Sigmoid colon (tissue), 7 donors: Measurements from ENCODE around the gene JAM3. TPM values are rescaled to one million over a fixed set of nuclear protein-coding genes. Genes with fewer than 3 reads are reported as not detected.

Experiments
- DNase-seq: peaks from one replicate; pipeline ENCODE4 v3.0.0-alpha.2; 2019
- H3K27ac ChIP-seq, 4 donors: fragments of 200-600 bp; sonication (generic); one replicate each; pipeline ENCODE4 v1.5.1; 2016 to 2019; ENCODE audit warnings: mild to moderate bottlenecking in 1 of 4
- H3K27me3 ChIP-seq, 3 donors: fragments of 200-600 bp; sonication (generic); one replicate each; pipeline ENCODE4 v1.5.1; 2019; ENCODE audit warnings: mild to moderate bottlenecking in 1 of 3
- H3K36me3 ChIP-seq, 4 donors: fragments of 200-600 bp; sonication (generic); one replicate each; pipeline ENCODE4 v1.5.1; 2016 to 2019
- H3K4me1 ChIP-seq, 4 donors: fragments of 200-600 bp; sonication (generic); one replicate each; pipeline ENCODE4 v1.5.1; 2017 to 2019
- H3K4me3 ChIP-seq, 4 donors: fragments of 200-600 bp; sonication (generic); one replicate each; pipeline ENCODE4 v1.5.1; 2017 to 2019; ENCODE audit warnings: mild to moderate bottlenecking in 2 of 4, moderate library complexity in 1 of 4
- H3K9me3 ChIP-seq, 4 donors: fragments of 200-600 bp in 3 of 4; sonication (generic) in 3 of 4; one replicate each; pipeline versions ENCODE4 v1.5.1 to v1.6.1; 2013 to 2019
- CTCF ChIP-seq, 4 experiments: fragments of 450-650 bp in 3 of 4; fragments of 200-600 bp in 1 of 4; IDR thresholded peaks; one replicate each; pipeline ENCODE4 v1.5.1; 2016 to 2019; ENCODE audit warnings: antibody characterized with exemption in 4 of 4, mild to moderate bottlenecking in 3 of 4, moderate library complexity in 2 of 4
- EP300 ChIP-seq, 4 donors: sonication (generic); formaldehyde crosslinking; IDR thresholded peaks; one replicate each; pipeline ENCODE4 v1.6.1; 2017; ENCODE audit warnings: antibody characterized with exemption in 4 of 4
- POLR2A ChIP-seq, 2 donors: fragments of 450-650 bp; IDR thresholded peaks; one replicate each; pipeline ENCODE4 v1.6.1; 2016; ENCODE audit warnings: antibody characterized with exemption in 2 of 2, mild to moderate bottlenecking in 2 of 2, moderate library complexity in 2 of 2
- POLR2AphosphoS5 ChIP-seq, 4 donors: sonication (generic); formaldehyde crosslinking; IDR thresholded peaks; one replicate each; pipeline ENCODE4 v1.6.1; 2017; ENCODE audit warnings: antibody characterized with exemption in 4 of 4
- WGBS, 2 donors: extraction: QIAGEN DNeasy Blood & Tissue Kit; methylation state at CpG; one replicate each; pipeline ENCODE4 v1.1.7; 2013; 5-methylcytosine and 5-hydroxymethylcytosine counted together
- intact Hi-C: fragments of 100-400 bp; cut with DNase I; formaldehyde crosslinking; loops from one replicate; pipeline ENCODE4 v1.15.1; 2023
- polyA plus RNA-seq, 3 donors: library from polyadenylated mRNA; stranded (reverse); fragments of 200-250 nt; gene quantifications; one replicate each; pipeline ENCODE4 v1.2.3, GENCODE V29; 2013
- total RNA-seq, 4 donors: library from RNA; depleted of rRNA; stranded (reverse); fragments of >200 nt; gene quantifications; one replicate each; pipeline ENCODE4 v1.1.0, GENCODE V29; 2016
- donor health status: healthy with polysubstance abuse.
- donor health status: Bipolar disorder and iron deficiency.
- donor health status: healthy.

Gene JAM3
- total and polyA plus RNA-seq, 7 donors: 0.69 to 125 (median 69.4) TPM

DNA sequence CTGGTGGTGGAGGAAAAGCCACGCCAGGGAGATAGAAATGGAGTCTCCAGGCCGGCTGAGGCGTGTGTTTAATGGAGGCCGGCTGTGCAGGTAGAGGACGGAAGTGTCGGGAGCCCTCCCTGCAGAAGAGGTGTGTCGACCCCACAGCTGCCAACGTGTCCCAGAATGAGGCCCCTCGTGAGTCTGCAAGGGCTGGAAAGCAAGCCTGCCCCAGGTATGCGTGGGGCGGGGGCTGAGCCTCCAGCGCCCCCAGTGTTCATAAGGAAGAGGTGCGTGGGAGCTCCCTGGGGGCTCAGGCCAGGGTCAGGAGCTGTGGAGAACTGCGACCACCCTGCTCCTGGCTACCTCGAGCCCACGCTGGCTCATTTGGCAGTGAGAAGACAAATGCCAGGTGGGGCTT lies 38.0 kb upstream of the JAM3 start:
- TF ChIP-seq POLR2A (IDR thresholded peaks at IDR 0.05) (no peak), CTCF (IDR thresholded peaks at IDR 0.05) (no peak), EP300 (IDR thresholded peaks at IDR 0.05) (no peak), POLR2AphosphoS5 (IDR thresholded peaks at IDR 0.05) (no peak)
- 48 to 61% methylated on average over 16 of the region's 16 CpGs for WGBS, 2 donors
- H3K4me3 ChIP-seq: no peak overlapping the region
- no peak overlapping the region for H3K27ac ChIP-seq
- H3K36me3 ChIP-seq: no peaks in the 10 kb centered on the region
- no peaks in the 10 kb centered on the region for H3K9me3 ChIP-seq
- peaks cover 0 to 42% (median 39%) of the 10 kb centered on the region in 4 donors for H3K4me1 ChIP-seq
- DNase-seq: no peak
- H3K27me3 ChIP-seq: no peaks in the 10 kb centered on the region
- intact Hi-C loops: no loop called here

DNA sequence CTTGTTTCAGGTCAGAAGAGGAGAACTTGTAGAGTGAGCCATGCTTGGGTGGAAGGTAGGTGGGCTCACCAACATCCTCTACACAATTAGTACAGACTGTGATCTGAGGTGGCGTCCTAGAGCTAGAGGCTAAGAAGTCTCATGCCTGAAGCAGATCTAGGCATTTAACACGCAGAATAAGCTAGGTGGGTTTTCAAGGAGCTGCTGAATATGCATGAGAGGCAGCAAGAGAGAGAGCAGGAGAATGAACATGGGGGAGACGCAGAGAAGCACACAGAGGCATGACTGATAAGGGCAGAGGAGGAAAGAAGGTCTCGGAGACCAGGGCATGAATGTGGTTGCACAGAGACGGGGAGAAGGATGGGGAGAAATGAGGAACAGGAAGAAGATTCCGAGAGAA lies 36.8 kb upstream of the JAM3 start:
- Histone ChIP-seq H3K4me3 (no peak overlapping the region), H3K4me1 (peaks cover 0 to 54% (median 47%) of the 10 kb centered on the region in 4 donors), H3K36me3 (no peaks in the 10 kb centered on the region), H3K27me3 (no peaks in the 10 kb centered on the region), H3K27ac (peak overlapping the region in 3 of 4 donors; percentile 92 to 98 (median 94)), H3K9me3 (no peaks in the 10 kb centered on the region)
- intact Hi-C loops: no loop called here
- WGBS, 2 donors: 73 to 80% methylated on average over 6 of the region's 6 CpGs
- no peak for DNase-seq
- no peak for TF ChIP-seq CTCF (IDR thresholded peaks at IDR 0.05)
- no peak for TF ChIP-seq POLR2AphosphoS5 (IDR thresholded peaks at IDR 0.05)
- TF ChIP-seq POLR2A (IDR thresholded peaks at IDR 0.05): no peak
- TF ChIP-seq EP300 (IDR thresholded peaks at IDR 0.05): no peak

DNA sequence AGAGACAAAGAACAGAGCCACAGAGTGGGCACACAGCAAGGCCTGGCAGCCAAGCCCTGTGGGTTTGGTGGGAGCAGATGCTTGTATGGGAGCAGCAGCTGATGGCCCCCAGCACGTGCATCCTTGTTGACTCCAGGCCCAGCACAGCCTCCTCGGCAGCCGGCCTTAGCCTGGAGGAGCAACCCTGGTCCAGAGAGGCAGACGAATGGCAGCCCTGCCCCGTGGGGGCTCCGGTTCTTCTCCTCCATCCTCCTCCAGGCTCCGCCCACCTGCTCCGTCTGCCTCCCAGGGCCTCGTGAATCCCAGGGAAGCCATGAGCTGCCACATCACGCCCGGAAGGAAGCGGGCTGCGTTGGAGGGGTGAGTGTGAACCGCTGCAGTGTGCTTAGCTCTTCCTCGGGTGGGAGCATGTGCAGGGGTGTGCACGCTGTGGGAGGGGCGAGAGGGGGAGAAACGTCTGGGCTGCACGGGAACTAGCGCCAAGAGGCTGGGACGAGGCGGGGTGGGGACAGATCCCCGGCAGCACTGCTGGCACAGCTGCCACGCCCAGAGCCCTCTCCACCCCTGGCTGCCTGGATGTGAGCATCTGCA lies 36.3 kb upstream of the JAM3 start:
- H3K36me3 ChIP-seq: no peaks in the 10 kb centered on the region
- peak; percentile 78 for DNase-seq
- intact Hi-C loops: no loop called here
- H3K27me3 ChIP-seq: no peaks in the 10 kb centered on the region
- peak in 3 of 4 donors; percentile 14 to 58 (median 33) for TF ChIP-seq POLR2AphosphoS5 (IDR thresholded peaks at IDR 0.05)
- TF ChIP-seq POLR2A (IDR thresholded peaks at IDR 0.05): no peak
- TF ChIP-seq CTCF (IDR thresholded peaks at IDR 0.05): no peak
- TF ChIP-seq EP300 (IDR thresholded peaks at IDR 0.05): no peak
- H3K4me3 ChIP-seq: peak overlapping the region in 3 of 4 donors; percentile 15 to 40 (median 26)
- WGBS, 2 donors: 14 to 44% methylated on average over 24 of the region's 24 CpGs
- H3K9me3 ChIP-seq: no peaks in the 10 kb centered on the region
- peak overlapping the region; percentile 92 to 98 (median 93) for H3K27ac ChIP-seq
- peaks cover 0 to 58% (median 50%) of the 10 kb centered on the region in 4 donors for H3K4me1 ChIP-seq

GRCh38 chr11:134033276-134033675 lies 35.6 kb upstream of the JAM3 start:
- WGBS, 2 donors: 73 to 74% methylated on average over 9 of the region's 9 CpGs
- peak overlapping the region; percentile 92 to 98 (median 93) for H3K27ac ChIP-seq
- no peaks in the 10 kb centered on the region for H3K27me3 ChIP-seq
- no peaks in the 10 kb centered on the region for H3K36me3 ChIP-seq
- no peaks in the 10 kb centered on the region for H3K9me3 ChIP-seq
- DNase-seq: no peak
- TF ChIP-seq EP300 (IDR thresholded peaks at IDR 0.05) (no peak), POLR2AphosphoS5 (IDR thresholded peaks at IDR 0.05) (no peak), CTCF (IDR thresholded peaks at IDR 0.05) (no peak), POLR2A (IDR thresholded peaks at IDR 0.05) (no peak)
- H3K4me3 ChIP-seq: peak overlapping the region; percentile 3 to 40 (median 24)
- intact Hi-C loops: no loop called here
- peaks cover 0 to 65% (median 57%) of the 10 kb centered on the region in 4 donors for H3K4me1 ChIP-seq
